Measurements from ENCODE around the gene MOB4.

GRCh38 chr2:197496695-197497094, 19.2 kb upstream of the MOB4 start:
- TF ChIP-seq, protein P1, sequence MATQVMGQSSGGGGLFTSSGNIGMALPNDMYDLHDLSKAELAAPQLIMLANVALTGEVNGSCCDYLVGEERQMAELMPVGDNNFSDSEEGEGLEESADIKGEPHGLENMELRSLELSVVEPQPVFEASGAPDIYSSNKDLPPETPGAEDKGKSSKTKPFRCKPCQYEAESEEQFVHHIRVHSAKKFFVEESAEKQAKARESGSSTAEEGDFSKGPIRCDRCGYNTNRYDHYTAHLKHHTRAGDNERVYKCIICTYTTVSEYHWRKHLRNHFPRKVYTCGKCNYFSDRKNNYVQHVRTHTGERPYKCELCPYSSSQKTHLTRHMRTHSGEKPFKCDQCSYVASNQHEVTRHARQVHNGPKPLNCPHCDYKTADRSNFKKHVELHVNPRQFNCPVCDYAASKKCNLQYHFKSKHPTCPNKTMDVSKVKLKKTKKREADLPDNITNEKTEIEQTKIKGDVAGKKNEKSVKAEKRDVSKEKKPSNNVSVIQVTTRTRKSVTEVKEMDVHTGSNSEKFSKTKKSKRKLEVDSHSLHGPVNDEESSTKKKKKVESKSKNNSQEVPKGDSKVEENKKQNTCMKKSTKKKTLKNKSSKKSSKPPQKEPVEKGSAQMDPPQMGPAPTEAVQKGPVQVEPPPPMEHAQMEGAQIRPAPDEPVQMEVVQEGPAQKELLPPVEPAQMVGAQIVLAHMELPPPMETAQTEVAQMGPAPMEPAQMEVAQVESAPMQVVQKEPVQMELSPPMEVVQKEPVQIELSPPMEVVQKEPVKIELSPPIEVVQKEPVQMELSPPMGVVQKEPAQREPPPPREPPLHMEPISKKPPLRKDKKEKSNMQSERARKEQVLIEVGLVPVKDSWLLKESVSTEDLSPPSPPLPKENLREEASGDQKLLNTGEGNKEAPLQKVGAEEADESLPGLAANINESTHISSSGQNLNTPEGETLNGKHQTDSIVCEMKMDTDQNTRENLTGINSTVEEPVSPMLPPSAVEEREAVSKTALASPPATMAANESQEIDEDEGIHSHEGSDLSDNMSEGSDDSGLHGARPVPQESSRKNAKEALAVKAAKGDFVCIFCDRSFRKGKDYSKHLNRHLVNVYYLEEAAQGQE (IDR thresholded peaks at IDR 0.05; ENCODE audit: unreplicated experiment), result no peak
- TF ChIP-seq EZH2 (IDR thresholded peaks at IDR 0.05; ENCODE audit: low read depth, unreplicated experiment), result no peak
- TF ChIP-seq, protein P2, sequence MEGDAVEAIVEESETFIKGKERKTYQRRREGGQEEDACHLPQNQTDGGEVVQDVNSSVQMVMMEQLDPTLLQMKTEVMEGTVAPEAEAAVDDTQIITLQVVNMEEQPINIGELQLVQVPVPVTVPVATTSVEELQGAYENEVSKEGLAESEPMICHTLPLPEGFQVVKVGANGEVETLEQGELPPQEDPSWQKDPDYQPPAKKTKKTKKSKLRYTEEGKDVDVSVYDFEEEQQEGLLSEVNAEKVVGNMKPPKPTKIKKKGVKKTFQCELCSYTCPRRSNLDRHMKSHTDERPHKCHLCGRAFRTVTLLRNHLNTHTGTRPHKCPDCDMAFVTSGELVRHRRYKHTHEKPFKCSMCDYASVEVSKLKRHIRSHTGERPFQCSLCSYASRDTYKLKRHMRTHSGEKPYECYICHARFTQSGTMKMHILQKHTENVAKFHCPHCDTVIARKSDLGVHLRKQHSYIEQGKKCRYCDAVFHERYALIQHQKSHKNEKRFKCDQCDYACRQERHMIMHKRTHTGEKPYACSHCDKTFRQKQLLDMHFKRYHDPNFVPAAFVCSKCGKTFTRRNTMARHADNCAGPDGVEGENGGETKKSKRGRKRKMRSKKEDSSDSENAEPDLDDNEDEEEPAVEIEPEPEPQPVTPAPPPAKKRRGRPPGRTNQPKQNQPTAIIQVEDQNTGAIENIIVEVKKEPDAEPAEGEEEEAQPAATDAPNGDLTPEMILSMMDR (conservative IDR thresholded peaks at IDR 0.05; ENCODE audit: low read depth in 2 of 2), result no peak

All from GM23338 (cell line).